NCI-H2171 treated with DMSO at 0.1 percent for 48 hours (cell line): ENCODE measurements around the gene CACNA1E.

Experiments
- DNase-seq: peaks from one replicate; lab custom pipeline; 2025; lab: John Stamatoyannopoulos, UW

Gene CACNA1E

DNA sequence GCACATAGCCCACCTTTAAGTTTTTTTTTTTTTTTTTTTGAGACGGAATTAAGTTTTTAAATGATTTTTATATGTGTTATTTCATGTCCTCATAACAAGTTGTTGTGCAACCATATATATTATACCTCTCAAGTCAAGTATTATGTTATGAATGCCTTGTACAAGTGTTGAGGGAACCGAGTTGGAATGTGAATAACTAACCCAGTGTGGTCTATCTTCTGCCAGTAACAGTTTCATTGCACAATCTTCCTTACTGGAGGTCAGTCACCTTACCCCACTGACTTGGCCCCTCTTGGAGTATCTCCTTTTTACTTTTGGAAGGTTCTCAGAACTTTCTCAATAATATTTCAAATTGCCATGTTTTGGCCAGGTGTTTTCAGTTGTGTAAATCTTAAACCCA, 201.9 kb downstream of the CACNA1E start:
- no peak for DNase-seq

DNA sequence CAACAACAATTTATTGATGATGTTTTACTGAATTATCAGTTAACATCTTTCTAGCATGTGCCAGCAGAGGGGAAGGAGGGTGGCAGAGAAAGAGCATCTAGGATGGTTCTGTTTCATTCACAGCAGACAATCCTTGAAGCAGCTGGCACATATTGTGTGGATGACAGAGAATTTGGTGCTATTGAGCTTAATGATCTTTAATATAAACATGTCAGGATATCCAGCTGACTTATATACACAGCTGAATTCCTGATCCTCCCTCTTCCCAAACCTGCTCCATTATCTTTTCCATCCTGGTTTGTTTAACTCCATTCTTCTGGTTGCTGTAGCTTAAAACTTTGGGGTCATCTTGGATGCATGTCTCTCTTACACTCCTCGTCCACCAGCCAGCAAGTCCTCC, 218.6 kb downstream of the CACNA1E start:
- no peak for DNase-seq

DNA sequence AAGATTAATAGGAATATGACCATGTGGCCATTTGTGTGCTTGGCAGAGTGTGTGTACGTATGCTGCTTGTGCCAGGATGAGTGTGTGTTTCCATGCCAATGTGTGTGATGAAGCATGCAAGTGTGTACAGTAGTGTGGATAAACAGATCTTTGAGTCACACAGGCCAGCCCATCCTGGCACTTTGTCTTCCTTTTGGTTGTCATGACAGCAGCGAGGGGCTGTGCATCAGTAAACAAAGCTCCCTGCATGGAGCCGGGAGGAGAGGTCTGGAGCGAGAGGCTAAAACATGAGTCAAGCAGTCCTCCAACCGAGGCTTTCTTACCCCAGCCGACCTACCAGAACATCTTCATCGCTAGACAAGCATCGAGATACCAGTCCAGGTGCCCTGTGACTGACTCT, 221.2 kb downstream of the CACNA1E start:
- no peak for DNase-seq

GRCh38 chr1:181711820-181712219, 228.5 kb downstream of the CACNA1E start:
- no peak for DNase-seq

DNA sequence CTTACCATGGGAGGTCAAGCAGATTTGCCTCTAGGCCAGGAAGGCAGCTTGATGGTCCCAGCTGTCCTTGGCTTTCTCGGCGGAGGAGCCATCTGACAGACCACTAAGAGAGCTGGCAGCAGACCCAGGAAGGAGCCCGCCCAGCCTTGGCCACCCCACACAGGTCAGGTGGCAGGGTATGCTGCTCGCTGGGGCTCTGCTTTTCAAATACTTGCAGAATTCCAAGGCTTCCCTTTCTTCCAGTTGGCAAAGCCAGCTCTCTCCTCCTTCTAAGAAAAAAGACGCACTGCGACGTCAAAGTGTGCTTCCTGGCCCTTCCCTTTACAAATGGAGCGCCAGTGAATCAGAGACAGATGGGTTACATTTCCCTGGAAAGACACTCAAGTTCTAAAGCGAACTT, 229.4 kb downstream of the CACNA1E start:
- DNase-seq, result no peak

DNA sequence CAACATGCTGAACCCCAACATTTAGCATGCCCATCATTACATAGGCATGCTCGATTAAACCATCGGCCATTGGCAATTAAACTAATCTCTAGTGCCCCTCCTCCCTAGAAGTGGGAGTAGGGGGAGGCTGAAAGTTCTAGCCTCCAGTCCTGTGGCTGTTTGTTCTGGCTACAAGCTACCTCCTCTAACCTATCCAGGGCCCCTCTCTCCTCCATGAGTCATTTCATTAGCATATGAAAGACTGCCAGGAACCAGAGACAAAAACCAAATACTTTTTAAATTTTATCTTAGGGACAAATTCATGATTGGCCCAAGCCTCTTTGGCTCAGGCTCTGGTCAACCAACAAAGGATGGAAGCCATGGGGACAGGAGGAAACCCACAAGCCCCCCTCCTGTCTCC, 231.1 kb downstream of the CACNA1E start:
- DNase-seq, result no peak

GRCh38 chr1:181718034-181718433, 234.7 kb downstream of the CACNA1E start:
- no peak for DNase-seq

- DNase-seq, result no peak
Measured at GRCh38 chr1:181726320-181727012, 243.1 kb downstream of the CACNA1E start.

GRCh38 chr1:181730606-181731005, 247.3 kb downstream of the CACNA1E start:
- no peak for DNase-seq

GRCh38 chr1:181732218-181732990, 249.1 kb downstream of the CACNA1E start:
- DNase-seq, result no peak

- no peak for DNase-seq
Measured at GRCh38 chr1:181733486-181733885, 250.2 kb downstream of the CACNA1E start.

DNA sequence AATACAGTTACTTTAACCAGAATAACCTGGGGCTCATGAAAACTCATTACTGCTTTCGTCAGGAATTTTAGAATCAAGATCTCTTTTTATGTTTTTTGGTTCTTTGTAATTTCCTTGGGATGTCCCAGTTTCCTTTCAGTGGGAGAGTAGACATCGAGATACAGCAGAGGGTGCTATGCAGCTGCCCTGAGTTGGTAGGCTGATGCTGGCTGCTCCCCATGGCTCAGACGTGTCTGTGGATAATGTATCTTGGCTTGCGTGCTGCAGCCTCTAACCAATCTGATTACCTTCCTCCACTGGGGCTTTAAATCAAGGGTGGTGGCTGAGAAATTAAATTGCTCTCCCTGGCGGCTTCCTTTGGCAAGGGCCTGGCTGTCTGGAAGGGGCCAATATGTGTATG, 253.7 kb downstream of the CACNA1E start:
- DNase-seq, result no peak

DNA sequence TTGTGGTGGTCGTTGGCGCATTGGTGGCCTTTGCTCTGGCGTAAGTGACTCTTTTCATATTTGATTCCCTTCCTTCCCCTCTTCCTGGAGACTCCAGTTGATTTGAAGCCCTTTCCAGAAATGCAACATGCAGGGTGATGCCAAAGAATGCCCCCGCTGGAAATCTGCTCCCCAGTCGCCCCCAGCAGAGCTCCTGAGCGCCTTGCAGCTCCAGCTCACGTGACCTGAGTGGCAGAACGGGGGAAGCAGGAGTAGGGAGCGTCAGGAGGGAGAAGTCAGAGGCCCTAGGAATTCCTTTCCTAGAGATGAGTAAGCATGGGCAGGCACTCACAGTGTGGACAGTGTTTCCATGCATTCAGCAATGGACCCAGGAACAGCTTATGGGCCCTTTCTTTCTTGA, 255.9 kb downstream of the CACNA1E start:
- no peak for DNase-seq

DNA sequence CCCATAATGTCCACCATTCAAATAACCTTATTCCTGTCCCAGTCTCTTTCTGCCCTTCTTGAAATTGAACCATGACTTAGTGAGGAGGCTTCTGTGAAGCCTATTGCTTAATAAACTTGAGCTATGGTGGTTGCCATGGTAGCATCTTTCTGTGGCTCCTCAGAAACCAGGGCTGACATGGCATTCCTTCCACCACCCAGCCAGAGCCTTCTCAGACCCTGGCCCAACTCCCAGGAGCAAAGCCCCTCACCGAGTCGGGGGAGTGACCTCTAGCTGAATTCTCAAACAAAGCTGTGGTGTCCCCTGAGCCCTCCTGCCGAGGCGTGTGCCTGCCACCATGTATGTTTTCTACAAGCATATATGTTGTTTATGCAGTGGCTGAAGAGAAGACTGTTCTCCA, 259.1 kb downstream of the CACNA1E start:
- no peak for DNase-seq

GRCh38 chr1:181743878-181744312, 260.6 kb downstream of the CACNA1E start:
- no peak for DNase-seq

- no peak for DNase-seq
Measured at GRCh38 chr1:181746224-181746623, 262.9 kb downstream of the CACNA1E start.

- no peak for DNase-seq
Measured at GRCh38 chr1:181748013-181748412, 264.7 kb downstream of the CACNA1E start.

DNA sequence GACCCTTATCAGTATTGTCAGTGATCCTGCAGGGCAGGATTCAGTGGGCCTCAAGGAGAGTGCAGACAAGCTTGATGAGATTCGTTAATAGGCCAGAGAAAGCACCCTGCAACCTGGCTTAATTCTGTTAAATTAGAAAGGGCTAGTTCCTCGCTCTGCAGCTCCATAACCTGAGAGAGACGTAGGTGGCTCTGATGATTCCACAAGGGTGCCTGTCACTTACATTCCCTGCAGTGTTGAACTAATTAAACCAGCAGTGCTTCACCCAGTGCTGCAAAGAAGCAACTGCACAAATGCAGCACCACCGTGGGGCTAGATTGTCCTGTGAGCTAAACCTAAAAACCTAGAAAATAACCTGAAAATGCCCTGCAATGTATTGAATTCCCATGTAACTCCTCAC, 270.8 kb downstream of the CACNA1E start:
- no peak for DNase-seq

GRCh38 chr1:181759481-181759880, 276.2 kb downstream of the CACNA1E start:
- no peak for DNase-seq

GRCh38 chr1:181763736-181764135, 280.4 kb downstream of the CACNA1E start:
- DNase-seq, result no peak

DNA sequence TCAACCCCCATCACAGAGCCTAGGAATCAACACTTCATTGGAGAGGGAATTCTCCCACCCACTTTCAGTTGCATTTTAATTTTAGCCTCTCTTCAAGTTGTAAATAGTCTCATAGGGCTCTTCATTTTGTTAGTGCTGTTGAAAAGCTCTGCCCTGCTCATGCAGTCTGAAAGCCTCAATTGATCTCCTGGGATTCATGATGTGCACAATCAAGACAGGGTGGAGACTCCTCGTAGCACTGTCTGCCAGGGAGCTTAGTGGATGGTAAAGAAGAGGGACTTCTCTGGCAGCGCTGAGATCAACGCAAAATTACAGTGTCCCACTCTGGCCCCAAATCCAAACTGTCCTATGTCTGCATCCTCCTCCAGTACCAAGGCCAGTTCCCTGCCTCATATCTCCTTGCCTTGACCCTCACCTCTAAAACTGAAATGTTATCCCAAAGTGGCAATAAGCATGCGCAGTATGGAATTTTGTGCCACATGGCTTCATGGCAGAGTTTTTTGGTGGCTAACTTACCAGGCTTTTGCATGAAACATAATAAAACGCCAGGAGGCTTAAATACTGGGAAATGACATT, 282.2 kb downstream of the CACNA1E start:
- no peak for DNase-seq

DNA sequence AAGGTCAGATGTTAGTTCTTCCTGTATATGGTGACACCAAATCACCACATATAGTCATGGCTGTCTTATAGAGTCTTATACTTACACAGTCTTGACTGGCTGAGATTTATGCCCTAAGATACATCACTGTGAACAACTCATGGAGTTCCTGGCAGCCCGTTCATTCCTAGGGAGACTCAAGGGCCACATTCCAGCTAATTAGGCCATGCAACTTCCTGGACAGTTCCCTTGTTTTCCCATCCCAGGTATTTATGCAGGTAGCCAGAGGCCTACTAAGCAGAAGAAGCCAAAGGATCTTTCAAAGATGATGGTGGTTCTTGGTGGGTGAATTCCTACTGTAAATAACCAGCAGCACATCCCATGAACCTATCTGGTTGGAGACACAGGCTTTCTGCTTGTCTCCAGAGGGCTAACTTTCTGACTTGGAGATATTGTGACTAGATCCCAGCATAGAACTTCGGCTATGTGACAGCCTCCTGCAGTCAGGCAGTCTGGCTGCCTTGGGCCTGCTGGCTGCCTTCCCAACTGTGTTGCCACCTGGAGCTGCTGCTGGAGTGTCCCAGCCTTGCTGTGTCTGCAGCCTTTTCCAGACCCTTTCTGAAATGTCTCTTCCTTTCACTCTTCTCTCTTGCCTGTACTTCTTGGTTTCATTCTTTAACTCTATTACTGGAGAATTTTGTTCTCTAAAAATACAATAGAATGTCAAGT, 283.8 kb downstream of the CACNA1E start:
- no peak for DNase-seq
